ENCODE results near the gene SH2B3. TPM values are rescaled to one million over a fixed set of nuclear protein-coding genes. Genes with fewer than 3 reads are reported as not detected.

SH2B3 gene
- total and polyA plus RNA-seq, 4 experiments from 2014 or later: 4.2 to 28.2 (median 19.8) TPM

DNA sequence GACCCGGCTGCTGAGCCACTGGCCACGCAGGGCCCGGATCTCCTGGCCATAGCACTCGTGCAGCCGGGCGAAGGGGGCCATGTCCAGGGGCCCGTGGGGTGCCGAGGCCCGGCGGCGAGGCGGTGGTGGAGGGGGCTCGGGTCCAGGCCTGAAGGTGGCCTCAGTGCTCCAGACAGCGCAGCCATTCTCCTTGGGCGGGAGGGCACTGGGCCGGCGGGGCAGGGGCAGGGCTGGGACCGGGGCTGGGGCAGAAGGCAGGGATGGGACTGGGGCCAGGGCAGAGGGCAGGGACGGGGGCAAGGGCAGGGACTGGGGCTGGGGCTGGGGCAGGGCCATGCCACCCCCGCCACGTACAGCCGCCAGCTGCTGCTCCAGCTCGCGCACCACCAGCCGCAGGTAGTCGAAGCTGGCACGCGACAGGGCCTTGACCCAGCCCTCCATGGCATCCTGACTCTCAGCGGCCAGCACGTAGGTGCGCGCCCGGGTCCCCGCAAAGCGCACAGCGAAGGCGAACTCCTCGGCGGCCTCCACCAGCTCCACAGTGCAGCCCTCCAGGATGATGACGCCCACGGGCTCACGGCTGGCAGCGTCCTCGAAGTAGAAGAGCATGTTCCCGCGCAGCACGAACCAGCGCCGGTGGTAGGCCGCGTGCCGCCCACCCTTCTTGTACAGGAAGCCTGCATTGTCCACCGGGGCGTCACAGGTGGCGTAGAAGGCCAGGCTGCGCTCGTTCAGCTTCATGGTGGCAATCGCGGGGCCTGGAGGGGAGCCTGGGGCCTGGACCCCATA lies 42.8 kb upstream of the SH2B3 start:
- H3K4me3 Mint-ChIP-seq: no peak overlapping the region
- intact Hi-C loops (cut with micrococcal nuclease): no loop called here
- H3K9me3 ChIP-seq (ENCODE audit: control insufficient read depth in 1 of 2, low read length in 2 of 2): no peaks in the 10 kb centered on the region
- H3K9me3 Mint-ChIP-seq: no peaks in the 10 kb centered on the region
- no peak overlapping the region for H3K4me3 ChIP-seq (ENCODE audit: low read length in 2 of 2)
- no peak overlapping the region for H3K27ac ChIP-seq (ENCODE audit: low read depth, low read length)
- no peaks in the 10 kb centered on the region for H3K27me3 ChIP-seq (ENCODE audit: insufficient read depth, low read length)
- H3K4me1 ChIP-seq (ENCODE audit: insufficient read depth, low read length): peaks cover 7% of the 10 kb centered on the region
- H3K36me3 ChIP-seq (ENCODE audit: insufficient read depth, low read length): no peaks in the 10 kb centered on the region
- peaks cover 0 to 2% of the 10 kb centered on the region in 2 donors for H3K36me3 Mint-ChIP-seq
- no peak for DNase-seq
- H3K27me3 Mint-ChIP-seq: peaks cover 4% of the 10 kb centered on the region in 2 donors
- POLR2A ChIA-PET (ENCODE audit: partially characterized antibody): no interaction called here
- H3K4me1 Mint-ChIP-seq: peaks cover 9 to 15% (median 13%) of the 10 kb centered on the region in 4 donors
- no peak overlapping the region for H3K27ac Mint-ChIP-seq
- CTCF ChIA-PET (ENCODE audit: partially characterized antibody): no interaction called here

DNA sequence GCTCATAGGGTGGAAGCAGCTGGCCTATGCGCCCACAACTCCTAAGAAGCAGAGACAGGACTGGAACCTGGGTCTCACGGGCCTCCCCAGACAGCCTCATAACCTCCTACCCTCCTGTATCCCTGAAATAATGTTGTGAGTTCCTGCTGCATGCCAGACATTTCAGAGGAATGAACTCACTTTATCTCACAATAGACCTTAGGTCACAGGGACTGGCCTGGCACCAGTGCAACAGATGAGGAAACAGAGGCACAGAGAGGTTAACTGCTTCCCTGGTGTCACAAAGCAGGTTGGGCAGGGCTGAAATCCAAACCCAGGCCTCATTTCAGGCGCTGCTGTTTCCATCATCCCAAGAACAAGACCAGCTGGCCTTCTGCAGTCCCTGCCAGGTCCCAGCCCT lies 42.1 kb upstream of the SH2B3 start:
- Mint-ChIP-seq H3K27ac (no peak overlapping the region), H3K9me3 (no peaks in the 10 kb centered on the region), H3K4me3 (no peak overlapping the region), H3K36me3 (peaks cover 0 to 2% of the 10 kb centered on the region in 2 donors), H3K27me3 (peaks cover 4% of the 10 kb centered on the region in 2 donors), H3K4me1 (peaks cover 14 to 22% (median 17%) of the 10 kb centered on the region in 4 donors)
- DNase-seq: no peak
- Histone ChIP-seq H3K9me3 (ENCODE audit: control insufficient read depth in 1 of 2, low read length in 2 of 2) (no peaks in the 10 kb centered on the region), H3K36me3 (ENCODE audit: insufficient read depth, low read length) (no peaks in the 10 kb centered on the region), H3K4me3 (ENCODE audit: low read length in 2 of 2) (no peak overlapping the region), H3K4me1 (ENCODE audit: insufficient read depth, low read length) (peaks cover 13% of the 10 kb centered on the region), H3K27me3 (ENCODE audit: insufficient read depth, low read length) (no peaks in the 10 kb centered on the region), H3K27ac (ENCODE audit: low read depth, low read length) (no peak overlapping the region)
- ChIA-PET POLR2A (ENCODE audit: partially characterized antibody) (no interaction called here), CTCF (ENCODE audit: partially characterized antibody) (no interaction called here)
- intact Hi-C loops (cut with micrococcal nuclease): no loop called here

DNA sequence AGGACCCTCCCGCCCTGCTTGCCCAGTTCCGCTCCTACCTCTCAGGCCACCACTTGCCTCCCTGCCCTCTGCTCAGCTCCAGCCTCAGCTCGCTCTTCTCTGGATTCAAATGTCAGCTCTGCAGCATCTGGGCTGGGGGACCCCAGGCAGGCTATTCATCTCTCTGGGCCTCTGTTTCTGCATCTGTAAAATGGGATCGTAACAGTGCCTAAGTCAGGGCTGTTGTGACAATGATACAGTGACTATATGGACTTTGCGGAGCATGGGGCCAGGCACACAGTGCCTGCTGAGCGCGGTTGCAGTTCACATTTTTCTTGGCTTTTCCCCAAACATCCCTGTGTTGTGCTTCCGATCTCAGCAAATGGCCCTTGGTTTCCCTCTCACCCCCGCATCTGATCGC lies 39.6 kb upstream of the SH2B3 start:
- H3K9me3 Mint-ChIP-seq: no peaks in the 10 kb centered on the region
- no peaks in the 10 kb centered on the region for H3K27me3 Mint-ChIP-seq
- ChIA-PET CTCF (ENCODE audit: partially characterized antibody) (interaction anchor here (0.6 to 1.1 kb wide), 2 partner anchors 13 to 31 kb away, joined by 3 to 6 read pairs; no protein-coding TSS in a partner anchor), POLR2A (ENCODE audit: partially characterized antibody) (no interaction called here)
- H3K36me3 ChIP-seq (ENCODE audit: insufficient read depth, low read length): no peaks in the 10 kb centered on the region
- H3K36me3 Mint-ChIP-seq: peaks cover 0 to 2% of the 10 kb centered on the region in 2 donors
- H3K27me3 ChIP-seq (ENCODE audit: insufficient read depth, low read length): no peaks in the 10 kb centered on the region
- H3K27ac ChIP-seq (ENCODE audit: low read depth, low read length): no peak overlapping the region
- H3K4me1 ChIP-seq (ENCODE audit: insufficient read depth, low read length): peaks cover 23% of the 10 kb centered on the region
- H3K4me3 Mint-ChIP-seq: peak overlapping the region in 2 of 8 donors; percentile 18 to 32
- intact Hi-C loops (cut with micrococcal nuclease): no loop called here
- H3K4me1 Mint-ChIP-seq: peaks cover 14 to 30% (median 19%) of the 10 kb centered on the region in 4 donors
- no peak overlapping the region for H3K27ac Mint-ChIP-seq
- H3K4me3 ChIP-seq (ENCODE audit: low read length in 2 of 2): no peak overlapping the region
- H3K9me3 ChIP-seq (ENCODE audit: control insufficient read depth in 1 of 2, low read length in 2 of 2): no peaks in the 10 kb centered on the region
- no peak for DNase-seq

DNA sequence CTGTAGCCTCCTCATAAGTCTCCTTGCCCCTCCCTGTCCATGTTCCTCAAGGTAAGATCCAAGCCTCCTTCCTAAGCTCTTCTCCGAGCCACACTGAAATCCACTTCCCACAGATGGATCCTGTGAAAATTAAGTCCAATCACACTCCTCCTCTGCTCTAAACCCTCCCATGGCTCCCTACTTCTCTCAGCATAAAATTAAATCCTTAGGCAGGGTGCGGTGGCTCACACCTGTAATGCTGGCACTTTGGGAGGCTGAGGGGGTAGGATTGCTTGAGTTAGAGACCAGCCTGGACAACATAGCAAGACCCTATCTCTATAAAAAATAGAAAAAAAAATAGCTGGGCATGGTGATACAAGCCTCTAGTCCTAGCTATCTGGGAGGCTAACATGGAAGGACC lies 39.1 kb upstream of the SH2B3 start:
- H3K27ac Mint-ChIP-seq: peak overlapping the region in 2 of 7 donors; percentile 17 to 26
- Histone ChIP-seq H3K27ac (ENCODE audit: low read depth, low read length) (no peak overlapping the region), H3K27me3 (ENCODE audit: insufficient read depth, low read length) (no peaks in the 10 kb centered on the region), H3K4me1 (ENCODE audit: insufficient read depth, low read length) (peaks cover 23% of the 10 kb centered on the region), H3K4me3 (ENCODE audit: low read length in 2 of 2) (no peak overlapping the region), H3K9me3 (ENCODE audit: control insufficient read depth in 1 of 2, low read length in 2 of 2) (no peaks in the 10 kb centered on the region), H3K36me3 (ENCODE audit: insufficient read depth, low read length) (no peaks in the 10 kb centered on the region)
- H3K4me3 Mint-ChIP-seq: peak overlapping the region in 1 of 8 donors; percentile 18
- peaks cover 14 to 30% (median 19%) of the 10 kb centered on the region in 4 donors for H3K4me1 Mint-ChIP-seq
- POLR2A ChIA-PET (ENCODE audit: partially characterized antibody): interaction anchor here (0.6 kb wide), 1 partner anchor 97 kb away, joined by 5 read pairs; no protein-coding TSS in a partner anchor
- intact Hi-C loops (cut with micrococcal nuclease): no loop called here
- CTCF ChIA-PET (ENCODE audit: partially characterized antibody): interaction anchor here (1.1 kb wide), 1 partner anchor 30 kb away, joined by 6 read pairs; no protein-coding TSS in a partner anchor
- H3K27me3 Mint-ChIP-seq: no peaks in the 10 kb centered on the region
- no peak for DNase-seq
- no peaks in the 10 kb centered on the region for H3K9me3 Mint-ChIP-seq
- H3K36me3 Mint-ChIP-seq: peaks cover 0 to 2% of the 10 kb centered on the region in 2 donors

DNA sequence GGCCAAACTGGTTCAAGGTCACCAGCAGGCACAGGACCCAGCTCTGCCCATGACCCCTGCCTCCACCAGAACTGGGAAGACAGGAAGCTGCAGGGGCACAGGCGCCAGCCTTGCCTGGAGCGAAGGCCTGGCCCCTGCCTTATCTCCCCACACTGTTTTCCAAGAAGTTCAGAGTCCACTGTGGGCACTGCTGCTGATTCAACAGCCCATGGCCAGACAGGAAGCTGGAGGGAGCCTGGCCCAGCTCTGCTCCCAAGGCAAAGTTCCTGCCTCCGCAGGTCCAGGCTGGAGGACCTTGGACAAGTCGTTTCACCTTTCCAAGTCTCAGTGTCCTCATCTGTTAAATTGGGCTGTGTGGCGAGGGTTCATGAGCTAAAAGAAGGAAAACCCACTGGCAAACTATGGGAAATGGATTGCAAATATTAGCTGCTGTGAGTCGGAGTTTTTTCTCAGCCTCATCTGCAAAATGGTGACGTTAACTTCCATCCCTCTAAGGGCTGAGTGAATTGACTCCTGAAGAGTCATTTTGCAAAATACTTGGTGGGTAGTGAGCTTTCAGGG lies 38.0 kb upstream of the SH2B3 start:
- Mint-ChIP-seq H3K27me3 (no peaks in the 10 kb centered on the region), H3K36me3 (peaks cover 0 to 2% of the 10 kb centered on the region in 2 donors), H3K4me3 (peak overlapping the region; percentile 72 to 86 (median 78)), H3K27ac (peak overlapping the region in 1 of 7 donors; percentile 68), H3K4me1 (peaks cover 14 to 30% (median 19%) of the 10 kb centered on the region in 4 donors), H3K9me3 (no peaks in the 10 kb centered on the region)
- H3K4me1 ChIP-seq (ENCODE audit: insufficient read depth, low read length): peaks cover 23% of the 10 kb centered on the region
- POLR2A ChIA-PET (ENCODE audit: partially characterized antibody): no interaction called here
- intact Hi-C loops (cut with micrococcal nuclease): no loop called here
- H3K4me3 ChIP-seq (ENCODE audit: low read length in 2 of 2): no peak overlapping the region
- no peaks in the 10 kb centered on the region for H3K36me3 ChIP-seq (ENCODE audit: insufficient read depth, low read length)
- CTCF ChIA-PET (ENCODE audit: partially characterized antibody): interaction anchor here (0.5 to 2.3 kb wide), 4 partner anchors 28 to 84 kb away, joined by 3 to 8 read pairs (median 4); no protein-coding TSS in a partner anchor
- H3K27ac ChIP-seq (ENCODE audit: low read depth, low read length): no peak overlapping the region
- no peaks in the 10 kb centered on the region for H3K27me3 ChIP-seq (ENCODE audit: insufficient read depth, low read length)
- no peaks in the 10 kb centered on the region for H3K9me3 ChIP-seq (ENCODE audit: control insufficient read depth in 1 of 2, low read length in 2 of 2)
- no peak for DNase-seq

DNA sequence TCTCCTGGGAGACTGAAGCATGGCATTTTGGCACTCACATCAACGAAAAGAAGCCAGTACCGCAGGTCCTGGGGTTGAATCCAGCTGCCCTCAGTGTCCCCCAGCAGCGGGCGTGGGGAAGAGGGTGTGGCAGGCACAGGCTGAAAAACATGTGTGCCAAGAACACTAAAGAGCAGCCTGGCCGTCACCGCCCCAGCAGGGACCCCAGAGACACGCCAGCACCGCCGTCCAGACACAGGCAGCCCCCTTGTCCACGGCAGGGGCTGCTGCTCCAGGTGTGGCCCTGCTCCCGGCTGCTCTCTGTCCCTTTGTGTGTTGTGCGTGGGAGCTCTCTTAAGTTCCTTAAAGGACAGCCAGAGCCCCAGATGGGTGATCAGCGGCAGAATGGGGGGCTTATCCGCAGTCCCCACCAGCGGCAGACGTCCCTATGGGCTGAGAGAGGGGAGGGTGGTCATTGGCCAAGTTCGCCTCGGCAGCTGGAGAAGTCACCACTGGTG lies 37.4 kb upstream of the SH2B3 start:
- ChIA-PET POLR2A (ENCODE audit: partially characterized antibody) (no interaction called here), CTCF (ENCODE audit: partially characterized antibody) (interaction anchor here (0.5 to 2.3 kb wide), 4 partner anchors 27 to 84 kb away, joined by 3 to 8 read pairs (median 4); no protein-coding TSS in a partner anchor)
- Histone ChIP-seq H3K36me3 (ENCODE audit: insufficient read depth, low read length) (no peaks in the 10 kb centered on the region), H3K9me3 (ENCODE audit: control insufficient read depth in 1 of 2, low read length in 2 of 2) (no peaks in the 10 kb centered on the region), H3K27ac (ENCODE audit: low read depth, low read length) (no peak overlapping the region), H3K4me3 (ENCODE audit: low read length in 2 of 2) (peak overlapping the region; percentile 42 to 54), H3K27me3 (ENCODE audit: insufficient read depth, low read length) (no peaks in the 10 kb centered on the region), H3K4me1 (ENCODE audit: insufficient read depth, low read length) (peaks cover 23% of the 10 kb centered on the region)
- intact Hi-C loops (cut with micrococcal nuclease): no loop called here
- peak overlapping the region; percentile 72 to 86 (median 78) for H3K4me3 Mint-ChIP-seq
- H3K9me3 Mint-ChIP-seq: no peaks in the 10 kb centered on the region
- H3K27me3 Mint-ChIP-seq: peaks cover 0 to 3% of the 10 kb centered on the region in 2 donors
- peaks cover 14 to 30% (median 19%) of the 10 kb centered on the region in 4 donors for H3K4me1 Mint-ChIP-seq
- H3K27ac Mint-ChIP-seq: peak overlapping the region in 2 of 7 donors; percentile 35 to 60
- H3K36me3 Mint-ChIP-seq: peaks cover 0 to 2% of the 10 kb centered on the region in 2 donors
- DNase-seq: peak in 3 of 5 donors; percentile 2 to 10 (median 4)

Data from CD4-positive, alpha-beta memory T cell (primary cell).